ENCODE data around the gene CREBZF. TPM values are rescaled to one million over a fixed set of nuclear protein-coding genes. Genes with fewer than 3 reads are reported as not detected.

Gene CREBZF
- total and polyA plus RNA-seq, 9 of the 15 experiments (the other 6 are each of a cell fraction or from before 2014, with no cell fraction given), result 7.2 to 70.2 (median 40.5) TPM

DNA sequence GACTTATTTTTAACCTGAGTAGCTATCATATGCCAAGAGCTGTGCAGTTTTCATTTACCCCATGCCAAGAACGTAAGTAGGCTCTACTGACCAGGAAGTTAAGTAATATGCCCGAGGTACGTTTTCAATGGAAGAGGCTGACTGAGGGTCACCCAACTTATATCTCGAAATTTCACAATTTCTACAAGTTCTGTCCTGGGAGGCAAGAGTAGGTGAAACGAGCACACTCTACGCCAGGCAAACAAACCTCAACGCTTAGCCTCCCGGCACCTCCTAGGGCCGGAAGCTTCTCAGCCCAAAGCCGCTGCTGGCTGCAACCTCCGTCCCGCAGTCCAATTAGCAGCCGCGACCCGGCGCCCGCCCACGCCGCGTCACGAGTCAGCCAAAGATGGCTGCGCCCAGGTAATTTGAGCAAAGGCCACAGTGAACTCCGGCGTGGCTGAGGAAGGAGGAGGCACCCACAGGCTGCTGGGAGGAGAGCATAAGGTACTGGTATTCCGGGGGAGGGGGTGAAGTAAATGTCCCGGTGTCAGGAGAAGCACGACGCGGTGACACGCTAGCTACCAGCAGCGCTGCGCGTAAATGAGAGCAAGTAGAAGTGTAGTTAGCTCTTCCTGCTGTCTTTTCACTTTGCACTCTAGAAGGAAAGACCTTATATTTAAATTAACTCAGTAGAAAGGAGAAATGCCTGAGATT is 17.2 kb downstream of the CREBZF start, which contains the start of gene TMEM126A (continued):
- TF ChIP-seq CREB1 (IDR thresholded peaks at IDR 0.05) (peak; percentile 83), CREB1 (CRISPR knock-in tag; IDR thresholded peaks at IDR 0.05) (peak; percentile 89), POLR2G (IDR thresholded peaks at IDR 0.05; ENCODE audit: low read depth, low read length) (peak; percentile 97), BACH1 (tag; IDR thresholded peaks at IDR 0.05) (0 out of 2 replicates have a peak, but pooled peaks have one; percentile 24), EP300 (IDR thresholded peaks at IDR 0.05; ENCODE audit: low read length) (peak; percentile 47; the same call in 1 of the 2 replicates), ZNF507 (tag; conservative IDR thresholded peaks at IDR 0.05) (no peak), BHLHE40 (IDR thresholded peaks at IDR 0.05; ENCODE audit: low read length) (peak; percentile 39; the same call in 1 of the 2 replicates), BRF1 (IDR thresholded peaks at IDR 0.05; ENCODE audit: borderline replicate concordance, extremely low read depth, insufficient read length) (no peak), EZH2 (IDR thresholded peaks at IDR 0.05; ENCODE audit: borderline replicate concordance, low read depth, low read length) (no peak), CREM (IDR thresholded peaks at IDR 0.05; ENCODE audit: low read depth) (peak; percentile 89), ELF4 (CRISPR knock-in tag; IDR thresholded peaks at IDR 0.05) (0 out of 2 replicates have a peak, but pooled peaks have one; percentile 53), TCFL5 (CRISPR knock-in tag; conservative IDR thresholded peaks at IDR 0.05) (no peak), KAT7 (CRISPR knock-in tag; IDR thresholded peaks at IDR 0.05; ENCODE audit: borderline replicate concordance) (peak; percentile 78; the same call in 1 of the 2 replicates), CC2D1A (IDR thresholded peaks at IDR 0.05) (peak; percentile 11; the same call in 1 of the 2 replicates)
- TF ChIP-seq, protein P1, sequence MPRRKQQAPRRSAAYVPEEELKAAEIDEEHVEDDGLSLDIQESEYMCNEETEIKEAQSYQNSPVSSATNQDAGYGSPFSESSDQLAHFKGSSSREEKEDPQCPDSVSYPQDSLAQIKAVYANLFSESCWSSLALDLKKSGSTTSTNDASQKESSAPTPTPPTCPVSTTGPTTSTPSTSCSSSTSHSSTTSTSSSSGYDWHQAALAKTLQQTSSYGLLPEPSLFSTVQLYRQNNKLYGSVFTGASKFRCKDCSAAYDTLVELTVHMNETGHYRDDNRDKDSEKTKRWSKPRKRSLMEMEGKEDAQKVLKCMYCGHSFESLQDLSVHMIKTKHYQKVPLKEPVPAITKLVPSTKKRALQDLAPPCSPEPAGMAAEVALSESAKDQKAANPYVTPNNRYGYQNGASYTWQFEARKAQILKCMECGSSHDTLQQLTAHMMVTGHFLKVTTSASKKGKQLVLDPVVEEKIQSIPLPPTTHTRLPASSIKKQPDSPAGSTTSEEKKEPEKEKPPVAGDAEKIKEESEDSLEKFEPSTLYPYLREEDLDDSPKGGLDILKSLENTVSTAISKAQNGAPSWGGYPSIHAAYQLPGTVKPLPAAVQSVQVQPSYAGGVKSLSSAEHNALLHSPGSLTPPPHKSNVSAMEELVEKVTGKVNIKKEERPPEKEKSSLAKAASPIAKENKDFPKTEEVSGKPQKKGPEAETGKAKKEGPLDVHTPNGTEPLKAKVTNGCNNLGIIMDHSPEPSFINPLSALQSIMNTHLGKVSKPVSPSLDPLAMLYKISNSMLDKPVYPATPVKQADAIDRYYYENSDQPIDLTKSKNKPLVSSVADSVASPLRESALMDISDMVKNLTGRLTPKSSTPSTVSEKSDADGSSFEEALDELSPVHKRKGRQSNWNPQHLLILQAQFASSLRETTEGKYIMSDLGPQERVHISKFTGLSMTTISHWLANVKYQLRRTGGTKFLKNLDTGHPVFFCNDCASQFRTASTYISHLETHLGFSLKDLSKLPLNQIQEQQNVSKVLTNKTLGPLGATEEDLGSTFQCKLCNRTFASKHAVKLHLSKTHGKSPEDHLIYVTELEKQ (CRISPR knock-in tag; IDR thresholded peaks at IDR 0.05), result no peak
- TF ChIP-seq, protein P2, sequence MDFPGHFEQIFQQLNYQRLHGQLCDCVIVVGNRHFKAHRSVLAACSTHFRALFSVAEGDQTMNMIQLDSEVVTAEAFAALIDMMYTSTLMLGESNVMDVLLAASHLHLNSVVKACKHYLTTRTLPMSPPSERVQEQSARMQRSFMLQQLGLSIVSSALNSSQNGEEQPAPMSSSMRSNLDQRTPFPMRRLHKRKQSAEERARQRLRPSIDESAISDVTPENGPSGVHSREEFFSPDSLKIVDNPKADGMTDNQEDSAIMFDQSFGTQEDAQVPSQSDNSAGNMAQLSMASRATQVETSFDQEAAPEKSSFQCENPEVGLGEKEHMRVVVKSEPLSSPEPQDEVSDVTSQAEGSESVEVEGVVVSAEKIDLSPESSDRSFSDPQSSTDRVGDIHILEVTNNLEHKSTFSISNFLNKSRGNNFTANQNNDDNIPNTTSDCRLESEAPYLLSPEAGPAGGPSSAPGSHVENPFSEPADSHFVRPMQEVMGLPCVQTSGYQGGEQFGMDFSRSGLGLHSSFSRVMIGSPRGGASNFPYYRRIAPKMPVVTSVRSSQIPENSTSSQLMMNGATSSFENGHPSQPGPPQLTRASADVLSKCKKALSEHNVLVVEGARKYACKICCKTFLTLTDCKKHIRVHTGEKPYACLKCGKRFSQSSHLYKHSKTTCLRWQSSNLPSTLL (IDR thresholded peaks at IDR 0.05), result no peak
- TF ChIP-seq, protein P3, sequence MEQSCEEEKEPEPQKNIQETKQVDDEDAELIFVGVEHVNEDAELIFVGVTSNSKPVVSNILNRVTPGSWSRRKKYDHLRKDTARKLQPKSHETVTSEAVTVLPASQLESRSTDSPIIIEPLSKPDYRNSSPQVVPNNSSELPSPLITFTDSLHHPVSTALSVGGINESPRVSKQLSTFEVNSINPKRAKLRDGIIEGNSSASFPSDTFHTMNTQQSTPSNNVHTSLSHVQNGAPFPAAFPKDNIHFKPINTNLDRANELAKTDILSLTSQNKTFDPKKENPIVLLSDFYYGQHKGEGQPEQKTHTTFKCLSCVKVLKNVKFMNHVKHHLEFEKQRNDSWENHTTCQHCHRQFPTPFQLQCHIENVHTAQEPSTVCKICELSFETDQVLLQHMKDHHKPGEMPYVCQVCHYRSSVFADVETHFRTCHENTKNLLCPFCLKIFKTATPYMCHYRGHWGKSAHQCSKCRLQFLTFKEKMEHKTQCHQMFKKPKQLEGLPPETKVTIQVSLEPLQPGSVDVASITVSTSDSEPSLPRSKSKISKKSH (CRISPR knock-in tag; IDR thresholded peaks at IDR 0.05), result no peak
- TF ChIP-seq, protein P4, sequence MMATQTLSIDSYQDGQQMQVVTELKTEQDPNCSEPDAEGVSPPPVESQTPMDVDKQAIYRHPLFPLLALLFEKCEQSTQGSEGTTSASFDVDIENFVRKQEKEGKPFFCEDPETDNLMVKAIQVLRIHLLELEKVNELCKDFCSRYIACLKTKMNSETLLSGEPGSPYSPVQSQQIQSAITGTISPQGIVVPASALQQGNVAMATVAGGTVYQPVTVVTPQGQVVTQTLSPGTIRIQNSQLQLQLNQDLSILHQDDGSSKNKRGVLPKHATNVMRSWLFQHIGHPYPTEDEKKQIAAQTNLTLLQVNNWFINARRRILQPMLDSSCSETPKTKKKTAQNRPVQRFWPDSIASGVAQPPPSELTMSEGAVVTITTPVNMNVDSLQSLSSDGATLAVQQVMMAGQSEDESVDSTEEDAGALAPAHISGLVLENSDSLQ (IDR thresholded peaks at IDR 0.05), result peak; percentile 41
- TF ChIP-seq, protein P5, sequence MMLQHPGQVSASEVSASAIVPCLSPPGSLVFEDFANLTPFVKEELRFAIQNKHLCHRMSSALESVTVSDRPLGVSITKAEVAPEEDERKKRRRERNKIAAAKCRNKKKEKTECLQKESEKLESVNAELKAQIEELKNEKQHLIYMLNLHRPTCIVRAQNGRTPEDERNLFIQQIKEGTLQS (IDR thresholded peaks at IDR 0.05), result no peak
- TF ChIP-seq, protein P5 (CRISPR knock-in tag; conservative IDR thresholded peaks at IDR 0.05), result no peak

All from K562 (cell line).